ENCODE results near the gene C1orf116. TPM values are rescaled to one million over a fixed set of nuclear protein-coding genes. Genes with fewer than 3 reads are reported as not detected.

The C1orf116 gene
- total and polyA plus RNA-seq, 7 experiments from 2014 or later, result 0.11 to 0.15 TPM; not detected in 5

GRCh38 chr1:207015791-207016190 lies 16.8 kb downstream of the C1orf116 start:
- Histone ChIP-seq H3K9me3 (ENCODE audit: control insufficient read depth in 2 of 3, low read length in 3 of 3) (no peaks in the 10 kb centered on the region), H3K36me3 (ENCODE audit: control insufficient read depth in 2 of 3, insufficient read depth in 3 of 3, low read length in 3 of 3) (no peaks in the 10 kb centered on the region), H3K4me3 (ENCODE audit: low read length) (no peak overlapping the region), H3K4me1 (ENCODE audit: control insufficient read depth in 2 of 2, insufficient read depth in 2 of 2, low read length in 2 of 2) (no peaks in the 10 kb centered on the region), H3K27ac (ENCODE audit: low read depth, low read length) (no peak overlapping the region), H3K27me3 (ENCODE audit: control insufficient read depth in 2 of 2, insufficient read depth in 2 of 2, low read length in 2 of 2) (no peaks in the 10 kb centered on the region)
- no peak overlapping the region for H3K4me3 Mint-ChIP-seq
- DNase-seq (no peak), ATAC-seq (no peak)
- ChIA-PET POLR2A (no interaction called here), CTCF (no interaction called here)
- intact Hi-C loops (cut with micrococcal nuclease), result no loop called here
- peaks cover 0 to 3% (median 0%) of the 10 kb centered on the region in 7 donors for H3K4me1 Mint-ChIP-seq
- H3K9me3 Mint-ChIP-seq, result no peaks in the 10 kb centered on the region
- H3K36me3 Mint-ChIP-seq, result no peaks in the 10 kb centered on the region
- H3K27ac Mint-ChIP-seq, result no peak overlapping the region
- peaks cover 13 to 52% (median 20%) of the 10 kb centered on the region in 5 donors for H3K27me3 Mint-ChIP-seq

- Mint-ChIP-seq H3K36me3 (no peaks in the 10 kb centered on the region), H3K27ac (no peak overlapping the region), H3K4me1 (peaks cover 0 to 3% (median 0%) of the 10 kb centered on the region in 7 donors), H3K27me3 (peaks cover 11 to 55% (median 20%) of the 10 kb centered on the region in 5 donors), H3K9me3 (no peaks in the 10 kb centered on the region), H3K4me3 (no peak overlapping the region)
- Histone ChIP-seq H3K4me1 (ENCODE audit: control insufficient read depth in 2 of 2, insufficient read depth in 2 of 2, low read length in 2 of 2) (no peaks in the 10 kb centered on the region), H3K4me3 (ENCODE audit: low read length) (no peak overlapping the region), H3K27ac (ENCODE audit: low read depth, low read length) (no peak overlapping the region), H3K36me3 (ENCODE audit: control insufficient read depth in 2 of 3, insufficient read depth in 3 of 3, low read length in 3 of 3) (no peaks in the 10 kb centered on the region), H3K27me3 (ENCODE audit: control insufficient read depth in 2 of 2, insufficient read depth in 2 of 2, low read length in 2 of 2) (no peaks in the 10 kb centered on the region), H3K9me3 (ENCODE audit: control insufficient read depth in 2 of 3, low read length in 3 of 3) (no peaks in the 10 kb centered on the region)
- DNase-seq (no peak), ATAC-seq (no peak)
- ChIA-PET CTCF (no interaction called here), POLR2A (no interaction called here)
- intact Hi-C loops (cut with micrococcal nuclease), result no loop called here
Observed at GRCh38 chr1:207014728-207015127, 17.8 kb downstream of the C1orf116 start.

DNA sequence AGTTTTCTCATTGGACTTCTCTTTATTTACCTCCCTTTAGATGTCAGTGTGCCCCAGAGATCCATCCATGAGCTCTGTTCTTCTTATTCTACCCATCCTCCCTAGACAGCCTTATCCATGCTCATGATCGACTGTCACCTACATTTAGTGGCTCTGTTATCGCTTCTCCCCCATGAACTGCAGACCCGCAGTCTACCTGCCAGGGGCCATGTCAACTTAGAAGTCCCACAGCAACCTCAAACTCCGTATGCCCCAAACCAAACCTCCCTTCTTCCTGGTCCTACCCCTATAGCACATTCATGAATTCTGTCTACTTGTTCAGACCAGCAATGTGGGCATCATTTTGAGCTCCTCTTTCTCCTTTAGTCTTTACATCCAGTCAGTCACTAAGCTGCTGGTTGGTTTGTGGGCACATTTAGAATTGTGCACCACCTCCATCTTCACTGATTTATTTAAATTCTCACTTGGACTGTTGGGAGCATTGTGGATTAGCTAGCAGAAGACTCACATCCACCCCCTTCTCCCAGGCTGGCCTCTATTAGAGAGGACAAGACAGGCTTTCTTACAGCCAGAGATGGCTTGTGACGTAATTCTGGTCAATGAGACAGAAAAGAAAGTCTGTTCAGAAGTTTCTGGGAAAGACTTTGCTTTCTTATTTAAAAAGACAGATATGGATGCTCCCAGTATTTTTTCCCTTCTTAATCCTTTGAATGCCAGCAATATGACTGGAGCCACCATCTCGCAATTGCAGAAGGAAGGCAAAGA lies 19.1 kb downstream of the C1orf116 start:
- H3K4me3 ChIP-seq (ENCODE audit: low read length), result no peak overlapping the region
- Mint-ChIP-seq H3K4me1 (peaks cover 0 to 3% (median 0%) of the 10 kb centered on the region in 7 donors), H3K9me3 (no peaks in the 10 kb centered on the region), H3K27me3 (peaks cover 11 to 51% (median 20%) of the 10 kb centered on the region in 5 donors), H3K4me3 (no peak overlapping the region), H3K27ac (no peak overlapping the region), H3K36me3 (no peaks in the 10 kb centered on the region)
- intact Hi-C loops (cut with micrococcal nuclease), result no loop called here
- H3K27ac ChIP-seq (ENCODE audit: low read depth, low read length), result no peak overlapping the region
- no peaks in the 10 kb centered on the region for H3K9me3 ChIP-seq (ENCODE audit: control insufficient read depth in 2 of 3, low read length in 3 of 3)
- H3K36me3 ChIP-seq (ENCODE audit: control insufficient read depth in 2 of 3, insufficient read depth in 3 of 3, low read length in 3 of 3), result no peaks in the 10 kb centered on the region
- no peak for DNase-seq
- H3K27me3 ChIP-seq (ENCODE audit: control insufficient read depth in 2 of 2, insufficient read depth in 2 of 2, low read length in 2 of 2), result no peaks in the 10 kb centered on the region
- ATAC-seq, result no peak
- POLR2A ChIA-PET, result no interaction called here
- H3K4me1 ChIP-seq (ENCODE audit: control insufficient read depth in 2 of 2, insufficient read depth in 2 of 2, low read length in 2 of 2), result no peaks in the 10 kb centered on the region
- CTCF ChIA-PET, result interaction anchor here (0.7 to 1.5 kb wide), 2 partner anchors 9 to 482 kb away, joined by 3 to 4 read pairs; no protein-coding TSS in a partner anchor

GRCh38 chr1:207010726-207011125 lies 21.8 kb downstream of the C1orf116 start:
- DNase-seq, result no peak
- no peaks in the 10 kb centered on the region for H3K4me1 ChIP-seq (ENCODE audit: control insufficient read depth in 2 of 2, insufficient read depth in 2 of 2, low read length in 2 of 2)
- H3K27ac ChIP-seq (ENCODE audit: low read depth, low read length), result no peak overlapping the region
- H3K4me3 ChIP-seq (ENCODE audit: low read length), result no peak overlapping the region
- H3K27me3 Mint-ChIP-seq, result peaks cover 15 to 64% (median 24%) of the 10 kb centered on the region in 5 donors
- no peaks in the 10 kb centered on the region for H3K36me3 ChIP-seq (ENCODE audit: control insufficient read depth in 2 of 3, insufficient read depth in 3 of 3, low read length in 3 of 3)
- intact Hi-C loops (cut with micrococcal nuclease), result no loop called here
- H3K4me3 Mint-ChIP-seq, result no peak overlapping the region
- no peaks in the 10 kb centered on the region for H3K9me3 Mint-ChIP-seq
- POLR2A ChIA-PET, result no interaction called here
- no peaks in the 10 kb centered on the region for H3K36me3 Mint-ChIP-seq
- no peak for ATAC-seq
- H3K27ac Mint-ChIP-seq, result no peak overlapping the region
- H3K9me3 ChIP-seq (ENCODE audit: control insufficient read depth in 2 of 3, low read length in 3 of 3), result no peaks in the 10 kb centered on the region
- CTCF ChIA-PET, result interaction anchor here (0.7 to 0.9 kb wide), 2 partner anchors 12 to 14 kb away, joined by 3 to 4 read pairs; no protein-coding TSS in a partner anchor
- no peaks in the 10 kb centered on the region for H3K4me1 Mint-ChIP-seq
- H3K27me3 ChIP-seq (ENCODE audit: control insufficient read depth in 2 of 2, insufficient read depth in 2 of 2, low read length in 2 of 2), result no peaks in the 10 kb centered on the region

- Mint-ChIP-seq H3K27ac (no peak overlapping the region), H3K27me3 (peaks cover 15 to 62% (median 23%) of the 10 kb centered on the region in 5 donors), H3K36me3 (no peaks in the 10 kb centered on the region), H3K9me3 (no peaks in the 10 kb centered on the region), H3K4me1 (peaks cover 0 to 4% (median 1%) of the 10 kb centered on the region in 7 donors), H3K4me3 (no peak overlapping the region)
- Histone ChIP-seq H3K27me3 (ENCODE audit: control insufficient read depth in 2 of 2, insufficient read depth in 2 of 2, low read length in 2 of 2) (no peaks in the 10 kb centered on the region), H3K27ac (ENCODE audit: low read depth, low read length) (no peak overlapping the region), H3K4me3 (ENCODE audit: low read length) (no peak overlapping the region), H3K4me1 (ENCODE audit: control insufficient read depth in 2 of 2, insufficient read depth in 2 of 2, low read length in 2 of 2) (no peaks in the 10 kb centered on the region), H3K36me3 (ENCODE audit: control insufficient read depth in 2 of 3, insufficient read depth in 3 of 3, low read length in 3 of 3) (no peaks in the 10 kb centered on the region), H3K9me3 (ENCODE audit: control insufficient read depth in 2 of 3, low read length in 3 of 3) (no peaks in the 10 kb centered on the region)
- POLR2A ChIA-PET, result no interaction called here
- CTCF ChIA-PET, result no interaction called here
- ATAC-seq (no peak), DNase-seq (no peak)
- intact Hi-C loops (cut with micrococcal nuclease), result loop anchor here in 1 of 2 donors (5.0 kb wide), 1 partner anchor 67 kb away; no protein-coding TSS in a partner anchor
Observed at GRCh38 chr1:207009945-207010344, 22.6 kb downstream of the C1orf116 start.

GRCh38 chr1:207009182-207009850 lies 23.2 kb downstream of the C1orf116 start:
- ATAC-seq, result no peak
- Histone ChIP-seq H3K27ac (ENCODE audit: low read depth, low read length) (no peak overlapping the region), H3K4me3 (ENCODE audit: low read length) (no peak overlapping the region), H3K9me3 (ENCODE audit: control insufficient read depth in 2 of 3, low read length in 3 of 3) (no peaks in the 10 kb centered on the region), H3K36me3 (ENCODE audit: control insufficient read depth in 2 of 3, insufficient read depth in 3 of 3, low read length in 3 of 3) (no peaks in the 10 kb centered on the region), H3K27me3 (ENCODE audit: control insufficient read depth in 2 of 2, insufficient read depth in 2 of 2, low read length in 2 of 2) (no peaks in the 10 kb centered on the region), H3K4me1 (ENCODE audit: control insufficient read depth in 2 of 2, insufficient read depth in 2 of 2, low read length in 2 of 2) (no peaks in the 10 kb centered on the region)
- Mint-ChIP-seq H3K4me3 (no peak overlapping the region), H3K27ac (no peak overlapping the region), H3K27me3 (peaks cover 14 to 58% (median 17%) of the 10 kb centered on the region in 5 donors), H3K9me3 (no peaks in the 10 kb centered on the region), H3K36me3 (no peaks in the 10 kb centered on the region), H3K4me1 (peaks cover 0 to 8% (median 4%) of the 10 kb centered on the region in 7 donors)
- DNase-seq, result no peak
- POLR2A ChIA-PET, result no interaction called here
- CTCF ChIA-PET, result no interaction called here
- intact Hi-C loops (cut with micrococcal nuclease), result loop anchor here in 1 of 2 donors (5.0 kb wide), 1 partner anchor 68 kb away; no protein-coding TSS in a partner anchor

Data from naive thymus-derived CD4-positive, alpha-beta T cell (primary cell).